ENCODE data around the gene SMCO1. TPM values are rescaled to one million over a fixed set of nuclear protein-coding genes. Genes with fewer than 3 reads are reported as not detected.

Gene SMCO1
- total and polyA plus RNA-seq, 2 experiments from 2014 or later, result not detected

- TF ChIP-seq ZNF462 (CRISPR knock-in tag; IDR thresholded peaks at IDR 0.05) (no peak), ZNF331 (CRISPR knock-in tag; IDR thresholded peaks at IDR 0.05; ENCODE audit: low read depth) (no peak), CTCF (conservative IDR thresholded peaks at IDR 0.05; ENCODE audit: low read depth in 2 of 2) (no peak), EZH2phosphoT487 (IDR thresholded peaks at IDR 0.05; ENCODE audit: unreplicated experiment) (no peak)
Observed at GRCh38 chr3:196477678-196478077, 37.5 kb downstream of the SMCO1 start (continued).

- no peaks in the 10 kb centered on the region for H3K9me3 Mint-ChIP-seq
- no peak for DNase-seq (ENCODE audit: low spot score)
- peaks cover 2% of the 10 kb centered on the region for H3K27me3 Mint-ChIP-seq (ENCODE audit: insufficient read depth, low read depth, poor library complexity)
- no peak overlapping the region for H3K4me3 ChIP-seq
- peaks cover 41% of the 10 kb centered on the region for H3K36me3 ChIP-seq (ENCODE audit: insufficient read depth)
- no peak overlapping the region for H3K4me2 ChIP-seq
- H3F3A ChIP-seq (replicated peaks; ENCODE audit: low read depth), result no peaks in the 10 kb centered on the region
- H3K36me3 Mint-ChIP-seq (ENCODE audit: low read depth), result peaks cover 56% of the 10 kb centered on the region
- no peak for ATAC-seq
- no peak overlapping the region for H3K4me3 Mint-ChIP-seq
- 0 out of 2 replicates have a peak, but pooled peaks cover 8% of the 10 kb centered on the region for H3K79me2 ChIP-seq (replicated peaks; ENCODE audit: insufficient read depth)
- H2AFZ ChIP-seq, result no peak overlapping the region
- no peak overlapping the region for H3K27ac Mint-ChIP-seq
- H3K9me2 ChIP-seq (ENCODE audit: insufficient read depth), result no peaks in the 10 kb centered on the region
- H3K27me3 ChIP-seq (ENCODE audit: insufficient read depth), result no peaks in the 10 kb centered on the region
- H3K4me1 ChIP-seq (ENCODE audit: insufficient read depth), result no peaks in the 10 kb centered on the region
- no peak for TF ChIP-seq STAT1 (IDR thresholded peaks at IDR 0.05; ENCODE audit: unreplicated experiment)
- TF ChIP-seq CTCF (conservative IDR thresholded peaks at IDR 0.05; ENCODE audit: low read depth in 2 of 2), result no peak
- TF ChIP-seq EZH2 (IDR thresholded peaks at IDR 0.05; ENCODE audit: low read depth, unreplicated experiment), result no peak
- TF ChIP-seq ZNF114 (CRISPR knock-in tag; IDR thresholded peaks at IDR 0.05), result no peak
- TF ChIP-seq CREB1 (CRISPR knock-in tag; IDR thresholded peaks at IDR 0.05; ENCODE audit: low read depth), result no peak
- no peaks in the 10 kb centered on the region for H3K4me1 Mint-ChIP-seq
- H3K27ac ChIP-seq (ENCODE audit: low read depth), result no peak overlapping the region
- H4K20me1 ChIP-seq (replicated peaks; ENCODE audit: insufficient read depth), result peaks cover 8% of the 10 kb centered on the region; the same call in 1 of the 2 replicates
Observed at GRCh38 chr3:196472286-196472685, 42.9 kb downstream of the SMCO1 start.

Measured in GM23338 (cell line).